IMR-90 (cell line): ENCODE measurements around the gene AUTS2. TPM values are rescaled to one million over a fixed set of nuclear protein-coding genes. Genes with fewer than 3 reads are reported as not detected.

ENCODE experiments used
- ATAC-seq: fragments of 200-7000 bp; cut with Tn5 transposase; 2 replicates; pipeline ENCODE4 v1.9.1; 2020; ENCODE audit warnings: low read depth, mild to moderate bottlenecking, moderate library complexity
- BruUV-seq: library from RNA; stranded (reverse); fragments of 400-500 nt; replicated peaks from 2 replicates; lab custom pipeline; 2021; lab: Mats Ljungman, UMichigan
- CTCF ChIA-PET: fragments of 300-600 bp; formaldehyde crosslinking; extraction: SDS; loops from one replicate; lab custom pipeline; 2021; ENCODE audit warnings: antibody characterized with exemption; lab: Yijun Ruan, JAX
- POLR2A ChIA-PET: fragments of 300-600 bp; sonication (Branson Sonifier 250); formaldehyde crosslinking; loops from one replicate; lab custom pipeline; 2022; ENCODE audit warnings: antibody characterized with exemption; ENCODE audit not compliant: unreplicated experiment; lab: Charles Lee
- DNase-seq: peaks from one replicate; pipeline ENCODE4 v3.0.0; 2013
- H2AFZ ChIP-seq: replicated peaks from 2 replicates; pipeline ENCODE3; 2013; ENCODE audit warnings: low read length, mild to moderate bottlenecking; ENCODE audit not compliant: poor library complexity
- H2AK5ac ChIP-seq: 2 replicates; pipeline ENCODE4 v1.6.1; 2013; ENCODE audit warnings: low read depth, low read length, inconsistent platforms
- H2AK9ac ChIP-seq: replicated peaks from 2 replicates; pipeline ENCODE3; 2013; ENCODE audit warnings: mild to moderate bottlenecking, low read depth, low read length, moderate library complexity; ENCODE audit not compliant: poor library complexity
- H2BK120ac ChIP-seq: 2 replicates; pipeline ENCODE4 v1.6.1; 2013; ENCODE audit warnings: low read depth, low read length, inconsistent platforms
- H2BK15ac ChIP-seq: 3 replicates; pipeline ENCODE4 v1.6.1; 2013; ENCODE audit warnings: low read depth, low read length, inconsistent platforms
- H2BK20ac ChIP-seq: 2 replicates; pipeline ENCODE4 v1.6.1; 2013; ENCODE audit warnings: low read depth, mild to moderate bottlenecking, inconsistent platforms, low read length, moderate library complexity
- H2BK5ac ChIP-seq: 2 replicates; pipeline ENCODE4 v1.6.1; 2013; ENCODE audit warnings: mild to moderate bottlenecking, low read depth, low read length, inconsistent platforms; ENCODE audit not compliant: poor library complexity, severe bottlenecking
- H3K14ac ChIP-seq: replicated peaks from 2 replicates; pipeline ENCODE4 v1.6.1; 2013; ENCODE audit warnings: low read depth, low read length, inconsistent platforms
- H3K18ac ChIP-seq: 2 replicates; pipeline ENCODE4 v1.6.1; 2013; ENCODE audit warnings: low read depth, low read length, control low read depth
- H3K23ac ChIP-seq: 2 replicates; pipeline ENCODE4 v1.6.1; 2013; ENCODE audit warnings: low read depth, low read length, inconsistent platforms
- H3K27ac ChIP-seq: 2 replicates; pipeline ENCODE4 v1.5.1; 2013; ENCODE audit warnings: mild to moderate bottlenecking, control low read depth, low read length; ENCODE audit not compliant: insufficient read depth
- H3K27me3 ChIP-seq: 2 replicates; pipeline ENCODE4 v1.6.1; 2013; ENCODE audit warnings: low read length; ENCODE audit not compliant: control insufficient read depth, insufficient read depth
- H3K36me3 ChIP-seq: 2 replicates; pipeline ENCODE4 v1.6.1; 2013; ENCODE audit warnings: low read length, mixed read lengths; ENCODE audit not compliant: control insufficient read depth, insufficient read depth
- H3K4ac ChIP-seq: 2 replicates; pipeline ENCODE4 v1.6.1; 2013; ENCODE audit warnings: low read depth, low read length, inconsistent platforms
- H3K4me1 ChIP-seq: 2 replicates; pipeline ENCODE4 v1.6.1; 2013; ENCODE audit warnings: low read length, mixed read lengths; ENCODE audit not compliant: control insufficient read depth, insufficient read depth
- H3K4me2 ChIP-seq: 2 replicates; pipeline ENCODE4 v1.6.1; 2013; ENCODE audit warnings: low read depth, mild to moderate bottlenecking, control low read depth, low read length, moderate library complexity
- H3K4me3 ChIP-seq: 2 replicates; pipeline ENCODE4 v1.5.1; 2013; ENCODE audit warnings: low read depth, mild to moderate bottlenecking, control low read depth, low read length, moderate library complexity; ENCODE audit not compliant: insufficient read depth
- H3K56ac ChIP-seq: 2 replicates; pipeline ENCODE4 v1.6.1; 2013; ENCODE audit warnings: low read length, inconsistent platforms; ENCODE audit not compliant: insufficient read depth; ENCODE audit errors: extremely low read depth
- H3K79me1 ChIP-seq, 2 experiments: 2 replicates each; pipeline ENCODE4 v1.6.1; 2013; ENCODE audit warnings: low read length in 2 of 2, inconsistent platforms in 1 of 2, low read depth in 1 of 2
- H3K9ac ChIP-seq: 2 replicates; pipeline ENCODE4 v1.6.1; 2013; ENCODE audit warnings: low read depth, low read length, control low read depth
- H3K9me1 ChIP-seq: 2 replicates; pipeline ENCODE4 v1.6.1; 2013; ENCODE audit warnings: low read length, inconsistent platforms; ENCODE audit not compliant: insufficient read depth
- H3K9me3 ChIP-seq: 2 replicates; pipeline ENCODE4 v1.6.1; 2013; ENCODE audit warnings: low read length; ENCODE audit not compliant: control insufficient read depth, insufficient read depth
- H4K20me1 ChIP-seq: 2 replicates; pipeline ENCODE4 v1.6.1; 2013; ENCODE audit warnings: low read length, inconsistent platforms; ENCODE audit not compliant: insufficient read depth
- H4K5ac ChIP-seq: 2 replicates; pipeline ENCODE4 v1.6.1; 2013; ENCODE audit warnings: mild to moderate bottlenecking, low read depth, low read length, control low read depth
- H4K8ac ChIP-seq, 2 experiments: 2 replicates each; pipeline ENCODE4 v1.6.1; 2013; ENCODE audit warnings: low read depth in 2 of 2, low read length in 2 of 2, control low read depth in 1 of 2, inconsistent platforms in 1 of 2
- H4K91ac ChIP-seq: 2 replicates; pipeline ENCODE4 v1.6.1; 2013; ENCODE audit warnings: low read depth, low read length, inconsistent platforms; ENCODE audit not compliant: insufficient read depth
- CHD1 ChIP-seq: IDR thresholded peaks from 2 replicates; pipeline ENCODE4 v1.6.1; 2012; ENCODE audit warnings: low read depth, low read length, improper control_type of control experiment
- WGBS, 2 experiments: methylation state at CpG; one replicate each; pipeline versions ENCODE4 v1.1.5 to v1.1.7; 2013; ENCODE audit warnings: missing lambda C conversion rate in 2 of 2; ENCODE audit not compliant: insufficient read length in 1 of 2; ENCODE audit errors: extremely low coverage in 2 of 2; 5-methylcytosine and 5-hydroxymethylcytosine counted together
- dilution Hi-C: fragments of 300-500 bp; cut with HindIII; formaldehyde crosslinking; loops from one replicate; pipeline ENCODE4 v1.14.3; 2018; ENCODE audit warnings: low sequenced_read_pairs; ENCODE audit not compliant: unreplicated experiment
- in situ Hi-C: fragments of 300-500 bp; cut with MboI; formaldehyde crosslinking; loops from 3 replicates; pipeline ENCODE4 v1.14.3; 2019; ENCODE audit warnings: low sequenced_read_pairs, inconsistent platforms, mixed read lengths
- intact Hi-C: fragments of 100-400 bp; cut with micrococcal nuclease; formaldehyde crosslinking; loops from 2 replicates; pipeline ENCODE4 v1.10.0; 2022
- polyA plus RNA-seq, 3 experiments: library from polyadenylated mRNA; depleted of rRNA; stranded (reverse); fragments of >200 nt; gene quantifications; 2 replicates each; pipeline ENCODE4 v1.2.3, GENCODE V29; 2012; ENCODE audit warnings: low replicate concordance in 1 of 3
- total RNA-seq: library from RNA; depleted of rRNA; stranded (reverse); fragments of >200 nt; gene quantifications from 2 replicates; pipeline ENCODE4 v1.2.3, GENCODE V29; 2012

AUTS2 gene
- total and polyA plus RNA-seq, 2 of the 4 experiments (the other 2 are of a cell fraction), result 0.90 to 3.0 TPM

DNA sequence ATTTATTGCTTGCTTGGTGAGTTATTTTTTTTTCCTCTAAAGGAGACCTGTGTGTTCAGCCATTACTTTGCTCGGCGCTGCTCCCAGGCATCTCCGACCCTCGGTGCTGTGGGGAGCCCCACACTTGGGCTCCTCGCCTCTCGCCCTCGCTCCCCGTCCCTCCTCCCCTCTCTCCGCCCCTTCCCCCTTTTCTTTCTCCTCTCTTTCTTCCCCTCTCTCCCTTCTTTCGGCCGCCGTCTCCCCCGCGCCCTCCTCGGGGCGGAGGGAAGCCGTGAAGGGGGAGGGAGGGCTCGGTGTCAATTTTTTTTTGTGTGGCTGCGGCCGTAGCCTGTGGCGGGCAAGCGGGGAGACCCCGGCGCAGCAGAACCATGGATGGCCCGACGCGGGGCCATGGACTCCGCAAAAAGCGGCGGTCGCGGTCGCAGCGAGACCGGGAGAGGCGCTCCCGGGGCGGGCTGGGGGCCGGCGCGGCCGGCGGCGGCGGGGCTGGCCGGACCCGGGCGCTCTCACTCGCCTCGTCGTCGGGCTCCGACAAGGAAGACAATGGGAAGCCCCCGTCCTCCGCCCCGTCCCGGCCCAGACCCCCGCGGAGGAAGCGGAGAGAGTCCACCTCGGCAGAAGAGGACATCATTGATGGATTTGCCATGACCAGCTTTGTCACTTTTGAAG lies 1.1 kb downstream of the AUTS2 start:
- Histone ChIP-seq H3K56ac (no peak overlapping the region), H3K4ac (no peak overlapping the region)

More for the DNA sequence above, 1.1 kb downstream of the AUTS2 start:
- ATAC-seq (no peak), DNase-seq (no peak)
- no peaks in the 10 kb centered on the region for H3K9me3 ChIP-seq
- H2AFZ ChIP-seq, result peak overlapping the region; percentile 68
- H4K20me1 ChIP-seq, result no peaks in the 10 kb centered on the region
- POLR2A ChIA-PET, result no interaction called here
- no peak overlapping the region for H3K9ac ChIP-seq
- no peak overlapping the region for H3K18ac ChIP-seq
- H3K27ac ChIP-seq, result no peak overlapping the region
- peaks cover 17% of the 10 kb centered on the region for H3K27me3 ChIP-seq
- no peaks in the 10 kb centered on the region for H3K9me1 ChIP-seq
- no peak for TF ChIP-seq CHD1
- H2BK5ac ChIP-seq, result no peak overlapping the region
- 0 out of 2 replicates have a peak, but pooled peaks cover 2% of the 10 kb centered on the region for H3K4me1 ChIP-seq
- intact Hi-C loops, result loop anchor here (10.0 kb wide), 1 partner anchor 1095 kb away; no protein-coding TSS in a partner anchor
- H2BK20ac ChIP-seq, result no peak overlapping the region
- peak overlapping the region; percentile 99; the same call in 1 of the 2 replicates for H3K4me2 ChIP-seq
- peak overlapping the region; percentile 69 for H3K4me3 ChIP-seq
- in situ Hi-C loops, result no loop called here
- CTCF ChIA-PET, result no interaction called here
- H3K23ac ChIP-seq, result no peak overlapping the region
- no peak overlapping the region for H4K8ac ChIP-seq
- no peak overlapping the region for H2AK9ac ChIP-seq
- no peak overlapping the region for H3K14ac ChIP-seq
- 1% methylated on average over 38 of the region's 61 CpGs; no CpG with 5 or more reads in 1 of the 2 experiments for WGBS, 2 experiments
- H3K36me3 ChIP-seq, result no peaks in the 10 kb centered on the region
- no peak overlapping the region for H2BK15ac ChIP-seq
- no peak overlapping the region for H4K5ac ChIP-seq
- no peak overlapping the region for H2AK5ac ChIP-seq
- no peak overlapping the region for H2BK120ac ChIP-seq
- no peaks in the 10 kb centered on the region for H3K79me1 ChIP-seq
- dilution Hi-C loops, result no loop called here
- BruUV-seq, result no TSS peak
- no peak overlapping the region for H4K91ac ChIP-seq
